ENCODE data around the gene FOXP4. TPM values are rescaled to one million over a fixed set of nuclear protein-coding genes. Genes with fewer than 3 reads are reported as not detected.

FOXP4 gene
- total and polyA plus RNA-seq, 2 of the 13 experiments (the other 11 are each of a cell fraction or from before 2014, with no cell fraction given), result 11.0 to 12.4 TPM

GRCh38 chr6:41519745-41520699 is 26.2 kb upstream of the FOXP4 start (continued):
- TF ChIP-seq BCL3 (CRISPR knock-in tag; IDR thresholded peaks at IDR 0.05) (peak; percentile 4; the same call in 1 of the 2 replicates), ZNF136 (CRISPR knock-in tag; IDR thresholded peaks at IDR 0.05; ENCODE audit: low read depth) (peak; percentile 45; the same call in 1 of the 2 replicates), ZNF512 (CRISPR knock-in tag; IDR thresholded peaks at IDR 0.05) (no peak), TAF1 (CRISPR knock-in tag; IDR thresholded peaks at IDR 0.05) (peak; percentile 29; the same call in 1 of the 2 replicates), ELF4 (CRISPR knock-in tag; IDR thresholded peaks at IDR 0.05; ENCODE audit: borderline replicate concordance) (0 out of 2 replicates have a peak, but pooled peaks have one; percentile 43), DPF2 (CRISPR knock-in tag; IDR thresholded peaks at IDR 0.05; ENCODE audit: borderline replicate concordance, low read depth) (peak; percentile 62), MTF1 (CRISPR knock-in tag; IDR thresholded peaks at IDR 0.05) (peak; percentile 72; the same call in 1 of the 2 replicates), FOXP4 (CRISPR knock-in tag; IDR thresholded peaks at IDR 0.05) (peak; percentile 96), ZIK1 (CRISPR knock-in tag; IDR thresholded peaks at IDR 0.05; ENCODE audit: borderline replicate concordance, low read depth) (no peak), FOXO1 (CRISPR knock-in tag; IDR thresholded peaks at IDR 0.05) (peak; percentile 88), CEBPG (CRISPR knock-in tag; IDR thresholded peaks at IDR 0.05) (peak; percentile 47; the same call in 1 of the 2 replicates), SIX1 (CRISPR knock-in tag; IDR thresholded peaks at IDR 0.05; ENCODE audit: borderline replicate concordance) (peak; percentile 51; the same call in 1 of the 2 replicates), SIN3A (IDR thresholded peaks at IDR 0.05; ENCODE audit: borderline replicate concordance, low read depth, low read length) (peak; percentile 81), RXRA (CRISPR knock-in tag; IDR thresholded peaks at IDR 0.05) (peak; percentile 84; the same call in 1 of the 2 replicates), ZNF644 (CRISPR knock-in tag; IDR thresholded peaks at IDR 0.05; ENCODE audit: low read depth) (peak; percentile 48; the same call in 1 of the 2 replicates), ZNF432 (CRISPR knock-in tag; IDR thresholded peaks at IDR 0.05; ENCODE audit: borderline replicate concordance) (no peak), ZBTB33 (CRISPR knock-in tag; IDR thresholded peaks at IDR 0.05) (0 out of 2 replicates have a peak, but pooled peaks have one; percentile 22), ZNF263 (CRISPR knock-in tag; IDR thresholded peaks at IDR 0.05) (peak; percentile 32; the same call in 1 of the 2 replicates)

All from HepG2 (cell line).